Measurements from ENCODE around the gene PITPNC1. TPM values are rescaled to one million over a fixed set of nuclear protein-coding genes. Genes with fewer than 3 reads are reported as not detected.
"Not testable (repeated sequence)": the region's sequence is repeated elsewhere in the genome, so short reads cannot be mapped to it uniquely, and the experiment has no call there.

Gene PITPNC1
- total RNA-seq, 1 experiment from 2014 or later, result 22.3 TPM

- Histone ChIP-seq H3K27me3 (ENCODE audit: control insufficient read depth, insufficient read depth, low read length) (no peaks in the 10 kb centered on the region), H3K36me3 (replicated peaks; ENCODE audit: control insufficient read depth, insufficient read depth, low read length) (no peaks in the 10 kb centered on the region), H3K4me3 (ENCODE audit: insufficient read depth, low read depth, low read length) (no peak overlapping the region)
- no peak for DNase-seq
These were observed 24.8 kb downstream of the PITPNC1 start for GRCh38 chr17:67401598-67402504.

GRCh38 chr17:67403065-67403464 lies 26.0 kb downstream of the PITPNC1 start:
- H3K4me3 ChIP-seq (ENCODE audit: insufficient read depth, low read depth, low read length), result no peak overlapping the region

GRCh38 chr17:67403483-67403882 lies 26.4 kb downstream of the PITPNC1 start:
- no peaks in the 10 kb centered on the region for H3K27me3 ChIP-seq (ENCODE audit: control insufficient read depth, insufficient read depth, low read length)

More at GRCh38 chr17:67403065-67403464, 26.0 kb downstream of the PITPNC1 start:
- H3K36me3 ChIP-seq (replicated peaks; ENCODE audit: control insufficient read depth, insufficient read depth, low read length), result no peaks in the 10 kb centered on the region
- H3K27me3 ChIP-seq (ENCODE audit: control insufficient read depth, insufficient read depth, low read length), result no peaks in the 10 kb centered on the region
- DNase-seq, result no peak

GRCh38 chr17:67408455-67408830 lies 31.4 kb downstream of the PITPNC1 start:
- H3K27me3 ChIP-seq (ENCODE audit: control insufficient read depth, insufficient read depth, low read length); H3K36me3 ChIP-seq (replicated peaks; ENCODE audit: control insufficient read depth, insufficient read depth, low read length); H3K4me3 ChIP-seq (ENCODE audit: insufficient read depth, low read depth, low read length); DNase-seq: not testable (repeated sequence)

More at GRCh38 chr17:67403483-67403882, 26.4 kb downstream of the PITPNC1 start:
- Histone ChIP-seq H3K4me3 (ENCODE audit: insufficient read depth, low read depth, low read length) (no peak overlapping the region), H3K36me3 (replicated peaks; ENCODE audit: control insufficient read depth, insufficient read depth, low read length) (no peaks in the 10 kb centered on the region)
- no peak for DNase-seq

GRCh38 chr17:67411397-67411796 lies 34.3 kb downstream of the PITPNC1 start:
- no peaks in the 10 kb centered on the region for H3K27me3 ChIP-seq (ENCODE audit: control insufficient read depth, insufficient read depth, low read length)
- no peaks in the 10 kb centered on the region for H3K36me3 ChIP-seq (replicated peaks; ENCODE audit: control insufficient read depth, insufficient read depth, low read length)
- DNase-seq, result no peak
- no peak overlapping the region for H3K4me3 ChIP-seq (ENCODE audit: insufficient read depth, low read depth, low read length)

GRCh38 chr17:67412032-67412431 lies 35.0 kb downstream of the PITPNC1 start:
- Histone ChIP-seq H3K36me3 (replicated peaks; ENCODE audit: control insufficient read depth, insufficient read depth, low read length) (no peaks in the 10 kb centered on the region), H3K27me3 (ENCODE audit: control insufficient read depth, insufficient read depth, low read length) (no peaks in the 10 kb centered on the region), H3K4me3 (ENCODE audit: insufficient read depth, low read depth, low read length) (no peak overlapping the region)
- DNase-seq, result no peak

GRCh38 chr17:67412941-67413340 lies 35.9 kb downstream of the PITPNC1 start:
- Histone ChIP-seq H3K27me3 (ENCODE audit: control insufficient read depth, insufficient read depth, low read length) (no peaks in the 10 kb centered on the region), H3K4me3 (ENCODE audit: insufficient read depth, low read depth, low read length) (no peak overlapping the region), H3K36me3 (replicated peaks; ENCODE audit: control insufficient read depth, insufficient read depth, low read length) (no peaks in the 10 kb centered on the region)
- no peak for DNase-seq

GRCh38 chr17:67413388-67413787 lies 36.3 kb downstream of the PITPNC1 start:
- Histone ChIP-seq H3K27me3 (ENCODE audit: control insufficient read depth, insufficient read depth, low read length) (no peaks in the 10 kb centered on the region), H3K36me3 (replicated peaks; ENCODE audit: control insufficient read depth, insufficient read depth, low read length) (no peaks in the 10 kb centered on the region), H3K4me3 (ENCODE audit: insufficient read depth, low read depth, low read length) (no peak overlapping the region)
- DNase-seq, result no peak

- no peak for DNase-seq
- Histone ChIP-seq H3K4me3 (ENCODE audit: insufficient read depth, low read depth, low read length) (no peak overlapping the region), H3K36me3 (replicated peaks; ENCODE audit: control insufficient read depth, insufficient read depth, low read length) (no peaks in the 10 kb centered on the region), H3K27me3 (ENCODE audit: control insufficient read depth, insufficient read depth, low read length) (no peaks in the 10 kb centered on the region)
These were observed 37.0 kb downstream of the PITPNC1 start for GRCh38 chr17:67414130-67414529.

GRCh38 chr17:67414559-67414958 lies 37.5 kb downstream of the PITPNC1 start:
- Histone ChIP-seq H3K36me3 (replicated peaks; ENCODE audit: control insufficient read depth, insufficient read depth, low read length) (no peaks in the 10 kb centered on the region), H3K27me3 (ENCODE audit: control insufficient read depth, insufficient read depth, low read length) (no peaks in the 10 kb centered on the region), H3K4me3 (ENCODE audit: insufficient read depth, low read depth, low read length) (no peak overlapping the region)
- DNase-seq, result no peak

GRCh38 chr17:67415291-67415690 lies 38.2 kb downstream of the PITPNC1 start:
- Histone ChIP-seq H3K27me3 (ENCODE audit: control insufficient read depth, insufficient read depth, low read length) (no peaks in the 10 kb centered on the region), H3K4me3 (ENCODE audit: insufficient read depth, low read depth, low read length) (no peak overlapping the region), H3K36me3 (replicated peaks; ENCODE audit: control insufficient read depth, insufficient read depth, low read length) (no peaks in the 10 kb centered on the region)
- DNase-seq, result no peak

- no peaks in the 10 kb centered on the region for H3K27me3 ChIP-seq (ENCODE audit: control insufficient read depth, insufficient read depth, low read length)
- no peaks in the 10 kb centered on the region for H3K36me3 ChIP-seq (replicated peaks; ENCODE audit: control insufficient read depth, insufficient read depth, low read length)
- H3K4me3 ChIP-seq (ENCODE audit: insufficient read depth, low read depth, low read length), result no peak overlapping the region
- no peak for DNase-seq
These were observed 40.4 kb downstream of the PITPNC1 start for GRCh38 chr17:67417507-67417906.

- no peaks in the 10 kb centered on the region for H3K36me3 ChIP-seq (replicated peaks; ENCODE audit: control insufficient read depth, insufficient read depth, low read length)
- H3K4me3 ChIP-seq (ENCODE audit: insufficient read depth, low read depth, low read length), result no peak overlapping the region
- no peaks in the 10 kb centered on the region for H3K27me3 ChIP-seq (ENCODE audit: control insufficient read depth, insufficient read depth, low read length)
- no peak for DNase-seq
These were observed 43.9 kb downstream of the PITPNC1 start for GRCh38 chr17:67420994-67421393.

- no peak overlapping the region for H3K4me3 ChIP-seq (ENCODE audit: insufficient read depth, low read depth, low read length)
- no peaks in the 10 kb centered on the region for H3K27me3 ChIP-seq (ENCODE audit: control insufficient read depth, insufficient read depth, low read length)
- DNase-seq, result no peak
- H3K36me3 ChIP-seq (replicated peaks; ENCODE audit: control insufficient read depth, insufficient read depth, low read length), result no peaks in the 10 kb centered on the region
These were observed 44.8 kb downstream of the PITPNC1 start for GRCh38 chr17:67421869-67422273.

GRCh38 chr17:67422296-67422695 lies 45.2 kb downstream of the PITPNC1 start:
- not testable (repeated sequence) for DNase-seq; H3K4me3 ChIP-seq (ENCODE audit: insufficient read depth, low read depth, low read length); H3K36me3 ChIP-seq (replicated peaks; ENCODE audit: control insufficient read depth, insufficient read depth, low read length); H3K27me3 ChIP-seq (ENCODE audit: control insufficient read depth, insufficient read depth, low read length)
